ENCODE measurements around the gene MYZAP.

- TF ChIP-seq CTCF (IDR thresholded peaks at IDR 0.05; ENCODE audit: borderline replicate concordance, extremely low read depth, low read length, poor library complexity, severe bottlenecking), result no peak
- TF ChIP-seq EZH2 (IDR thresholded peaks at IDR 0.05; ENCODE audit: borderline replicate concordance, low read depth, low read length, severe bottlenecking), result no peak
These were observed 43.7 kb downstream of the MYZAP start for GRCh38 chr15:57635300-57635909.
